ENCODE measurements around the gene PRELID2. TPM values are rescaled to one million over a fixed set of nuclear protein-coding genes. Genes with fewer than 3 reads are reported as not detected.
A peak's percentile ranks its signal among the peaks of the same experiment; 100 is the strongest.

PRELID2 gene
- total and polyA plus RNA-seq, 2 donors (not counting 3 experiments of a cell fraction or from before 2014, with no cell fraction given) = 3.2 to 16.4 TPM

DNA sequence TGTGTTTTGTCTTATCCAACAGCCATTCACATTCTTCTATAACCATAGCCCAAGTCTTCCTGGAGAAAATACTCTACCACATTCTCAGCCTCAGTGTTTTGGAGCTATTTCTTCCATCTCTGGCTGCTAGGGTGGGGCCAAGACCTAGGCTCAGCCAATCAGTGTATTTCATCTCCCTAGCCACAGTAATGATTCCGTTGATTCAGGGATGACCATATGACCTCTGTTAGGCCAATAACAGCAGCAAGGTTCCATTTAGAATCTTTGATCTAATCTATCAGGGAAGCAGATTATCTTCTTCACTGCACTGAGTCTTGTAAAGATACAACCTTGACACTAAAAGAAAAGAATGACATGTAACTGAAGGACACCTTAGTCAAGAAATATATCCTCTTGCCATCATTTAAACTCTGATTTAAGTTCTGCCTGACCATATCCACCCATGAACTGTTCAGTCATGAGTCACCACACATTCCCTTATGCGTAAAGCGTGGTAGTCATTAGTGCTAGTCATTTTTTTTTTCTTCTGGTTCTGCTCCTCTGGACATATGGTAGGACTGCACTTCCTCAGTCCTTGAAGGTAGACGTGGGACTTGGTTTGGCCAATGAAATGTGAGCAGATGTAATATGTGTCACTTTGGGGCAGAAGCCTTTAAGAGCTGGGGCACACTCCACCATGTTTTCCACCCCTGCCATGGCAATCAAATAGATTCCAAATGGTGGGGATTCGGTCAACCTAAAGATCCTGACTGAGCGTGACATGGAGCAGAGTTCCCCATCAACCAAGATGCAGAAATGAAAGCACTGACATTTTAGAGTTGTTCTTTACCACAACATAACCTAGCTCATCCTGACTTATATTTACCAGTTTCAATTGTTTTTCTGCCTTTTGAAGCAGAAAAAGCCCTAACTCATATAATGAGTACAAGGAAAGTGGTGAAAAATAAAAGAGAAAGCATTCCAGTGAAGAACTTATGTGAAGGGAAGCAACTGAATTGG is 12.7 kb upstream of the PRELID2 start:
- no peak overlapping the region for H3K27ac ChIP-seq (ENCODE audit: insufficient read depth, low read depth, low read length)
- no peak for DNase-seq (ENCODE audit: low read depth, low spot score)
- no peaks in the 10 kb centered on the region for H3K36me3 ChIP-seq (ENCODE audit: control insufficient read depth in 2 of 2, extremely low read depth in 1 of 2, insufficient read depth in 2 of 2, low read length in 2 of 2)
- no TSS peak for BruUV-seq (replicated peaks)
- no peaks in the 10 kb centered on the region for H3K9me1 ChIP-seq (replicated peaks; ENCODE audit: control insufficient read depth, extremely low read depth, insufficient read depth, low read length)
- H3K9me3 ChIP-seq (replicated peaks; ENCODE audit: control insufficient read depth, insufficient read depth, low read length) = no peaks in the 10 kb centered on the region
- POLR2A ChIA-PET = no interaction called here
- TF ChIP-seq, protein P1, sequence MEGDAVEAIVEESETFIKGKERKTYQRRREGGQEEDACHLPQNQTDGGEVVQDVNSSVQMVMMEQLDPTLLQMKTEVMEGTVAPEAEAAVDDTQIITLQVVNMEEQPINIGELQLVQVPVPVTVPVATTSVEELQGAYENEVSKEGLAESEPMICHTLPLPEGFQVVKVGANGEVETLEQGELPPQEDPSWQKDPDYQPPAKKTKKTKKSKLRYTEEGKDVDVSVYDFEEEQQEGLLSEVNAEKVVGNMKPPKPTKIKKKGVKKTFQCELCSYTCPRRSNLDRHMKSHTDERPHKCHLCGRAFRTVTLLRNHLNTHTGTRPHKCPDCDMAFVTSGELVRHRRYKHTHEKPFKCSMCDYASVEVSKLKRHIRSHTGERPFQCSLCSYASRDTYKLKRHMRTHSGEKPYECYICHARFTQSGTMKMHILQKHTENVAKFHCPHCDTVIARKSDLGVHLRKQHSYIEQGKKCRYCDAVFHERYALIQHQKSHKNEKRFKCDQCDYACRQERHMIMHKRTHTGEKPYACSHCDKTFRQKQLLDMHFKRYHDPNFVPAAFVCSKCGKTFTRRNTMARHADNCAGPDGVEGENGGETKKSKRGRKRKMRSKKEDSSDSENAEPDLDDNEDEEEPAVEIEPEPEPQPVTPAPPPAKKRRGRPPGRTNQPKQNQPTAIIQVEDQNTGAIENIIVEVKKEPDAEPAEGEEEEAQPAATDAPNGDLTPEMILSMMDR (IDR thresholded peaks at IDR 0.05; ENCODE audit: extremely low read depth in 1 of 2, insufficient read depth in 1 of 2, low read depth in 1 of 2, low read length in 2 of 2) = no peak
- TF ChIP-seq EZH2 (IDR thresholded peaks at IDR 0.05; ENCODE audit: borderline replicate concordance, low read depth, low read length, severe bottlenecking) (no peak), GATA2 (IDR thresholded peaks at IDR 0.05; ENCODE audit: insufficient read depth, insufficient read length, low read depth, low read length) (no peak), FOS (IDR thresholded peaks at IDR 0.05; ENCODE audit: borderline replicate concordance, insufficient read depth, low read length) (peak; percentile 43), MYC (IDR thresholded peaks at IDR 0.05; ENCODE audit: low read depth, low read length) (no peak), JUN (IDR thresholded peaks at IDR 0.05; ENCODE audit: borderline replicate concordance, insufficient read depth, insufficient read length, low read depth) (no peak), POLR2A (IDR thresholded peaks at IDR 0.05; ENCODE audit: low read depth, low read length) (no peak)
- TF ChIP-seq, protein P2, sequence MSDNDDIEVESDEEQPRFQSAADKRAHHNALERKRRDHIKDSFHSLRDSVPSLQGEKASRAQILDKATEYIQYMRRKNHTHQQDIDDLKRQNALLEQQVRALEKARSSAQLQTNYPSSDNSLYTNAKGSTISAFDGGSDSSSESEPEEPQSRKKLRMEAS (IDR thresholded peaks at IDR 0.05; ENCODE audit: insufficient read depth, insufficient read length) = no peak
- H4K20me1 ChIP-seq (replicated peaks; ENCODE audit: control insufficient read depth, extremely low read depth, insufficient read depth, low read length) = no peaks in the 10 kb centered on the region
- no peak overlapping the region for H3K9ac ChIP-seq (replicated peaks; ENCODE audit: extremely low read depth, insufficient read depth, low read length)
- FAIRE-seq = peak; percentile 8
- no peak overlapping the region for H3K4me2 ChIP-seq (ENCODE audit: insufficient read depth, low read length)
- CTCF ChIA-PET = interaction anchor here (1.0 to 1.7 kb wide), 3 partner anchors 11 to 22 kb away, joined by 3 to 13 read pairs (median 4); partner anchors contain the start of gene PRELID2
- peak overlapping the region; percentile 48 for H2AFZ ChIP-seq (ENCODE audit: low read depth, low read length)
- intact Hi-C loops (cut with micrococcal nuclease) (no loop called here), dilution Hi-C loops (cut with MboI; ENCODE audit: extremely low pct_ligation_motif_present, low sequenced_read_pairs) (no loop called here)
- no peaks in the 10 kb centered on the region for H3K27me3 ChIP-seq (ENCODE audit: control insufficient read depth in 2 of 2, insufficient read depth in 2 of 2, low read length in 2 of 2)
- H3K4me1 ChIP-seq (ENCODE audit: control insufficient read depth, extremely low read depth, insufficient read depth, low read length) = peaks cover 9% of the 10 kb centered on the region
- H3K4me3 ChIP-seq (replicated peaks in 1 of 3; ENCODE audit: insufficient read depth in 1 of 3, low read depth in 1 of 3, low read length in 3 of 3) = no peak overlapping the region
- H3K79me2 ChIP-seq (ENCODE audit: control insufficient read depth, insufficient read depth, low read length) = no peaks in the 10 kb centered on the region
